ENCODE measurements around the gene CTXN3. TPM values are rescaled to one million over a fixed set of nuclear protein-coding genes. Genes with fewer than 3 reads are reported as not detected.

Gene CTXN3
- total and polyA plus RNA-seq, 5 donors: not detected

- no peak overlapping the region for H3K27ac ChIP-seq (ENCODE audit: low read length)
- intact Hi-C loops (cut with DNase I): no loop called here
- ATAC-seq (no peak), DNase-seq (no peak)
- H3K4me3 ChIP-seq (ENCODE audit: low read length): no peak overlapping the region
- H3K9me3 ChIP-seq (ENCODE audit: control insufficient read depth, low read length): no peaks in the 10 kb centered on the region
- no peaks in the 10 kb centered on the region for H3K4me1 ChIP-seq (ENCODE audit: control insufficient read depth, insufficient read depth, low read length)
- no peaks in the 10 kb centered on the region for H3K27me3 ChIP-seq (ENCODE audit: control insufficient read depth, insufficient read depth)
- WGBS: 91% methylated on average over 1 of the region's 1 CpG
Observed at GRCh38 chr5:127680595-127680994, 31.7 kb downstream of the CTXN3 start.

GRCh38 chr5:127683008-127683407 lies 34.1 kb downstream of the CTXN3 start:
- Histone ChIP-seq H3K27me3 (ENCODE audit: control insufficient read depth, insufficient read depth) (no peaks in the 10 kb centered on the region), H3K9me3 (ENCODE audit: control insufficient read depth, low read length) (no peaks in the 10 kb centered on the region), H3K4me1 (ENCODE audit: control insufficient read depth, insufficient read depth, low read length) (no peaks in the 10 kb centered on the region), H3K4me3 (ENCODE audit: low read length) (no peak overlapping the region), H3K27ac (ENCODE audit: low read length) (no peak overlapping the region)
- 51% methylated on average over 4 of the region's 4 CpGs for WGBS
- no peak for DNase-seq
- ATAC-seq: no peak
- intact Hi-C loops (cut with DNase I): no loop called here

- H3K9me3 ChIP-seq (ENCODE audit: control insufficient read depth, low read length): no peaks in the 10 kb centered on the region
- no peak overlapping the region for H3K4me3 ChIP-seq (ENCODE audit: low read length)
- H3K4me1 ChIP-seq (ENCODE audit: control insufficient read depth, insufficient read depth, low read length): no peaks in the 10 kb centered on the region
- DNase-seq: no peak
- intact Hi-C loops (cut with DNase I): no loop called here
- no peak overlapping the region for H3K27ac ChIP-seq (ENCODE audit: low read length)
- ATAC-seq: no peak
- 79% methylated on average over 6 of the region's 6 CpGs for WGBS
- H3K27me3 ChIP-seq (ENCODE audit: control insufficient read depth, insufficient read depth): no peaks in the 10 kb centered on the region
Observed at GRCh38 chr5:127684726-127685467, 36.0 kb downstream of the CTXN3 start.

- Histone ChIP-seq H3K27ac (ENCODE audit: low read length) (no peak overlapping the region), H3K4me1 (ENCODE audit: control insufficient read depth, insufficient read depth, low read length) (no peaks in the 10 kb centered on the region), H3K27me3 (ENCODE audit: control insufficient read depth, insufficient read depth) (no peaks in the 10 kb centered on the region), H3K4me3 (ENCODE audit: low read length) (no peak overlapping the region), H3K9me3 (ENCODE audit: control insufficient read depth, low read length) (no peaks in the 10 kb centered on the region)
- ATAC-seq (no peak), DNase-seq (no peak)
- 71% methylated on average over 2 of the region's 2 CpGs for WGBS
- intact Hi-C loops (cut with DNase I): no loop called here
Observed at GRCh38 chr5:127685662-127686061, 36.8 kb downstream of the CTXN3 start.

- Histone ChIP-seq H3K27me3 (ENCODE audit: control insufficient read depth, insufficient read depth) (no peaks in the 10 kb centered on the region), H3K9me3 (ENCODE audit: control insufficient read depth, low read length) (no peaks in the 10 kb centered on the region), H3K27ac (ENCODE audit: low read length) (no peak overlapping the region), H3K4me1 (ENCODE audit: control insufficient read depth, insufficient read depth, low read length) (no peaks in the 10 kb centered on the region), H3K4me3 (ENCODE audit: low read length) (no peak overlapping the region)
- ATAC-seq: no peak
- intact Hi-C loops (cut with DNase I): no loop called here
- DNase-seq: no peak
Observed at GRCh38 chr5:127686424-127686823, 37.5 kb downstream of the CTXN3 start.

GRCh38 chr5:127694518-127695171 lies 45.8 kb downstream of the CTXN3 start:
- no peak overlapping the region for H3K4me3 ChIP-seq (ENCODE audit: low read length)
- no peaks in the 10 kb centered on the region for H3K9me3 ChIP-seq (ENCODE audit: control insufficient read depth, low read length)
- intact Hi-C loops (cut with DNase I): no loop called here
- no peak for ATAC-seq
- no peaks in the 10 kb centered on the region for H3K4me1 ChIP-seq (ENCODE audit: control insufficient read depth, insufficient read depth, low read length)
- H3K27ac ChIP-seq (ENCODE audit: low read length): no peak overlapping the region
- WGBS: 92% methylated on average over 1 of the region's 1 CpG
- no peaks in the 10 kb centered on the region for H3K27me3 ChIP-seq (ENCODE audit: control insufficient read depth, insufficient read depth)
- no peak for DNase-seq

- Histone ChIP-seq H3K9me3 (ENCODE audit: control insufficient read depth, low read length) (no peaks in the 10 kb centered on the region), H3K27ac (ENCODE audit: low read length) (no peak overlapping the region), H3K4me3 (ENCODE audit: low read length) (no peak overlapping the region), H3K27me3 (ENCODE audit: control insufficient read depth, insufficient read depth) (no peaks in the 10 kb centered on the region), H3K4me1 (ENCODE audit: control insufficient read depth, insufficient read depth, low read length) (no peaks in the 10 kb centered on the region)
- ATAC-seq: no peak
- intact Hi-C loops (cut with DNase I): no loop called here
- DNase-seq: no peak
Observed at GRCh38 chr5:127695346-127695745, 46.5 kb downstream of the CTXN3 start.

GRCh38 chr5:127696683-127697082 lies 47.8 kb downstream of the CTXN3 start:
- Histone ChIP-seq H3K9me3 (ENCODE audit: control insufficient read depth, low read length) (no peaks in the 10 kb centered on the region), H3K4me3 (ENCODE audit: low read length) (no peak overlapping the region), H3K27ac (ENCODE audit: low read length) (no peak overlapping the region), H3K27me3 (ENCODE audit: control insufficient read depth, insufficient read depth) (no peaks in the 10 kb centered on the region), H3K4me1 (ENCODE audit: control insufficient read depth, insufficient read depth, low read length) (no peaks in the 10 kb centered on the region)
- 53% methylated on average over 6 of the region's 6 CpGs for WGBS
- intact Hi-C loops (cut with DNase I): no loop called here
- DNase-seq (no peak), ATAC-seq (no peak)

- no peak overlapping the region for H3K4me3 ChIP-seq (ENCODE audit: low read length)
- no peak overlapping the region for H3K27ac ChIP-seq (ENCODE audit: low read length)
- H3K9me3 ChIP-seq (ENCODE audit: control insufficient read depth, low read length): no peaks in the 10 kb centered on the region
- H3K27me3 ChIP-seq (ENCODE audit: control insufficient read depth, insufficient read depth): no peaks in the 10 kb centered on the region
- DNase-seq: no peak
- no peaks in the 10 kb centered on the region for H3K4me1 ChIP-seq (ENCODE audit: control insufficient read depth, insufficient read depth, low read length)
- 43% methylated on average over 2 of the region's 2 CpGs for WGBS
- ATAC-seq: no peak
- intact Hi-C loops (cut with DNase I): no loop called here
Observed at GRCh38 chr5:127697894-127698600, 49.2 kb downstream of the CTXN3 start.

GRCh38 chr5:127699416-127699815 lies 50.5 kb downstream of the CTXN3 start:
- DNase-seq: no peak
- Histone ChIP-seq H3K4me3 (ENCODE audit: low read length) (no peak overlapping the region), H3K27me3 (ENCODE audit: control insufficient read depth, insufficient read depth) (no peaks in the 10 kb centered on the region), H3K4me1 (ENCODE audit: control insufficient read depth, insufficient read depth, low read length) (no peaks in the 10 kb centered on the region), H3K27ac (ENCODE audit: low read length) (no peak overlapping the region), H3K9me3 (ENCODE audit: control insufficient read depth, low read length) (no peaks in the 10 kb centered on the region)
- WGBS: 70% methylated on average over 5 of the region's 5 CpGs
- no peak for ATAC-seq
- intact Hi-C loops (cut with DNase I): no loop called here

GRCh38 chr5:127700237-127700766 lies 51.4 kb downstream of the CTXN3 start:
- no peaks in the 10 kb centered on the region for H3K4me1 ChIP-seq (ENCODE audit: control insufficient read depth, insufficient read depth, low read length)
- ATAC-seq: no peak

More at GRCh38 chr5:127700237-127700766, 51.4 kb downstream of the CTXN3 start:
- DNase-seq: no peak
- Histone ChIP-seq H3K27ac (ENCODE audit: low read length) (no peak overlapping the region), H3K9me3 (ENCODE audit: control insufficient read depth, low read length) (no peaks in the 10 kb centered on the region), H3K4me3 (ENCODE audit: low read length) (no peak overlapping the region), H3K27me3 (ENCODE audit: control insufficient read depth, insufficient read depth) (no peaks in the 10 kb centered on the region)
- 55% methylated on average over 6 of the region's 6 CpGs for WGBS
- intact Hi-C loops (cut with DNase I): no loop called here
